ENCODE data around the gene KCNAB2. TPM values are rescaled to one million over a fixed set of nuclear protein-coding genes. Genes with fewer than 3 reads are reported as not detected.

The KCNAB2 gene
- total and polyA plus RNA-seq, 4 donors: 1.8 to 5.9 (median 4.5) TPM

- DNase-seq (ENCODE audit: low spot score): no peak
- Histone ChIP-seq H3K36me3 (ENCODE audit: control insufficient read depth in 4 of 4, insufficient read depth in 3 of 4, low read depth in 1 of 4, low read length in 3 of 4) (no peaks in the 10 kb centered on the region), H3K27me3 (ENCODE audit: control insufficient read depth in 4 of 4, insufficient read depth in 4 of 4, low read length in 3 of 4) (no peaks in the 10 kb centered on the region), H3K27ac (ENCODE audit: low read depth in 1 of 2, low read length in 2 of 2) (no peak overlapping the region), H3K9ac (ENCODE audit: low read depth in 1 of 2, low read length in 2 of 2) (no peak overlapping the region), H3K4me1 (ENCODE audit: control insufficient read depth in 4 of 4, insufficient read depth in 4 of 4, low read length in 3 of 4) (no peaks in the 10 kb centered on the region), H3K9me3 (ENCODE audit: control insufficient read depth in 4 of 4, low read length in 3 of 4) (no peaks in the 10 kb centered on the region), H3K4me3 (ENCODE audit: low read depth in 1 of 3, low read length in 3 of 3) (no peak overlapping the region)
- TF ChIP-seq JUND (IDR thresholded peaks at IDR 0.05) (no peak), HNF4A (conservative IDR thresholded peaks at IDR 0.05) (no peak), NR2F2 (IDR thresholded peaks at IDR 0.05) (no peak), ZBTB33 (IDR thresholded peaks at IDR 0.05) (no peak), SP1 (IDR thresholded peaks at IDR 0.05) (no peak)
- WGBS: 93% methylated on average over 28 of the region's 28 CpGs
Measured at GRCh38 chr1:5999711-6000443, 45.8 kb upstream of the KCNAB2 start.

GRCh38 chr1:6000444-6001288 lies 45.0 kb upstream of the KCNAB2 start:
- DNase-seq (ENCODE audit: low spot score): no peak
- Histone ChIP-seq H3K4me1 (ENCODE audit: control insufficient read depth in 4 of 4, insufficient read depth in 4 of 4, low read length in 3 of 4) (no peaks in the 10 kb centered on the region), H3K9ac (ENCODE audit: low read depth in 1 of 2, low read length in 2 of 2) (no peak overlapping the region), H3K27me3 (ENCODE audit: control insufficient read depth in 4 of 4, insufficient read depth in 4 of 4, low read length in 3 of 4) (no peaks in the 10 kb centered on the region), H3K4me3 (ENCODE audit: low read depth in 1 of 3, low read length in 3 of 3) (no peak overlapping the region), H3K9me3 (ENCODE audit: control insufficient read depth in 4 of 4, low read length in 3 of 4) (no peaks in the 10 kb centered on the region), H3K36me3 (ENCODE audit: control insufficient read depth in 4 of 4, insufficient read depth in 3 of 4, low read depth in 1 of 4, low read length in 3 of 4) (no peaks in the 10 kb centered on the region), H3K27ac (ENCODE audit: low read depth in 1 of 2, low read length in 2 of 2) (no peak overlapping the region)
- no peak for TF ChIP-seq FOXA2 (IDR thresholded peaks at IDR 0.05)
- TF ChIP-seq NR2F2 (IDR thresholded peaks at IDR 0.05): no peak
- no peak for TF ChIP-seq CTCF (IDR thresholded peaks at IDR 0.05; ENCODE audit: low read depth, low read length, missing input control)
- no peak for TF ChIP-seq REST (IDR thresholded peaks at IDR 0.05)
- TF ChIP-seq ATF3 (IDR thresholded peaks at IDR 0.05): no peak
- no peak for TF ChIP-seq RAD21 (IDR thresholded peaks at IDR 0.05)
- TF ChIP-seq YY1 (IDR thresholded peaks at IDR 0.05): no peak
- no peak for TF ChIP-seq FOXA1 (IDR thresholded peaks at IDR 0.05)
- no peak for TF ChIP-seq MAX (IDR thresholded peaks at IDR 0.05)
- TF ChIP-seq GABPA (IDR thresholded peaks at IDR 0.05 in 1 of 2, conservative IDR thresholded peaks at IDR 0.05 in 1 of 2): no peak
- TF ChIP-seq HNF4A (conservative IDR thresholded peaks at IDR 0.05): no peak
- TF ChIP-seq EGR1 (IDR thresholded peaks at IDR 0.05; ENCODE audit: low read depth in 2 of 2): no peak
- no peak for TF ChIP-seq JUND (IDR thresholded peaks at IDR 0.05)
- no peak for TF ChIP-seq HNF4G (IDR thresholded peaks at IDR 0.05)
- no peak for TF ChIP-seq ZBTB33 (IDR thresholded peaks at IDR 0.05)
- no peak for TF ChIP-seq SP1 (IDR thresholded peaks at IDR 0.05)
- no peak for TF ChIP-seq TAF1 (conservative IDR thresholded peaks at IDR 0.05)
- no peak for TF ChIP-seq RXRA (IDR thresholded peaks at IDR 0.05)
- 88% methylated on average over 17 of the region's 17 CpGs for WGBS

Data from liver (tissue), 9 donors.